Natural killer cell (primary cell): ENCODE results near the gene ST6GALNAC3. TPM values are rescaled to one million over a fixed set of nuclear protein-coding genes. Genes with fewer than 3 reads are reported as not detected.

Source experiments
- ATAC-seq, 3 donors: fragments of 150-1000 bp in 2 of 3; fragments of 200-7000 bp in 1 of 3; cut with Tn5 transposase; 1 replicate in 1 of 3; 2 replicates in 2 of 3; pipeline ENCODE4 v1.10.0; 2021; ENCODE audit warnings: mild to moderate bottlenecking in 2 of 3, moderate library complexity in 2 of 3
- DNase-seq, 2 donors: peaks; one replicate each; pipeline versions ENCODE4 v3.0.0 to v3.0.0-alpha.2; 2013 to 2021; ENCODE audit warnings: mixed read lengths in 1 of 2
- H3K27ac ChIP-seq: one replicate; pipeline ENCODE4 v1.5.1; 2013; ENCODE audit warnings: mild to moderate bottlenecking, low read length
- H3K27me3 ChIP-seq: one replicate; pipeline ENCODE4 v1.6.1; 2013; ENCODE audit warnings: low read length; ENCODE audit not compliant: control insufficient read depth, insufficient read depth
- H3K36me3 ChIP-seq: one replicate; pipeline ENCODE4 v1.6.1; 2013; ENCODE audit warnings: low read length; ENCODE audit not compliant: control insufficient read depth, insufficient read depth
- H3K4me1 ChIP-seq: one replicate; pipeline ENCODE4 v1.6.1; 2013; ENCODE audit warnings: low read length; ENCODE audit not compliant: control insufficient read depth, insufficient read depth
- H3K4me3 ChIP-seq: one replicate; pipeline ENCODE4 v1.5.1; 2013; ENCODE audit warnings: low read length
- H3K9me3 ChIP-seq: one replicate; pipeline ENCODE4 v1.6.1; 2013; ENCODE audit warnings: low read length; ENCODE audit not compliant: control insufficient read depth, insufficient read depth
- H3K27ac Mint-ChIP-seq, 2 donors: one replicate each; pipeline ENCODE4 v1.8.0; 2022; ENCODE audit warnings: mild to moderate bottlenecking in 2 of 2, mixed read lengths in 2 of 2, moderate library complexity in 1 of 2
- H3K27me3 Mint-ChIP-seq, 2 donors: one replicate each; pipeline ENCODE4 v1.8.0; 2022; ENCODE audit warnings: low read depth in 2 of 2, mixed read lengths in 2 of 2
- H3K36me3 Mint-ChIP-seq: one replicate; pipeline ENCODE4 v1.8.0; 2022; ENCODE audit warnings: mixed read lengths
- H3K4me1 Mint-ChIP-seq, 2 donors: one replicate each; pipeline ENCODE4 v1.8.0; 2022; ENCODE audit warnings: mixed read lengths in 2 of 2
- H3K4me3 Mint-ChIP-seq: one replicate; pipeline ENCODE4 v1.8.0; 2022; ENCODE audit warnings: mild to moderate bottlenecking, moderate library complexity, mixed read lengths
- H3K9me3 Mint-ChIP-seq, 2 donors: one replicate each; pipeline ENCODE4 v1.8.0; 2022; ENCODE audit warnings: mixed read lengths in 2 of 2
- WGBS: methylation state at CpG from one replicate; pipeline ENCODE4 v1.1.7; 2013; ENCODE audit warnings: missing lambda C conversion rate; ENCODE audit not compliant: insufficient coverage; 5-methylcytosine and 5-hydroxymethylcytosine counted together
- intact Hi-C: fragments of 100-400 bp; cut with micrococcal nuclease; formaldehyde crosslinking; loops from one replicate; pipeline ENCODE4 v1.14.2; 2022
- total RNA-seq, 4 donors: library from RNA; stranded (reverse); fragments of 120-200 nt in 1 of 4; gene quantifications; one replicate each; pipeline versions ENCODE4 v1.2.3 to v1.2.4, GENCODE V29; 2013 to 2022
- TF ChIP-seq, protein P1 (sequence below): fragments of 200-600 bp; IDR thresholded peaks from one replicate; pipeline ENCODE4 v1.8.0; 2022; ENCODE audit warnings: antibody characterized with exemption

Gene ST6GALNAC3
- total RNA-seq, 3 donors from 2014 or later (not counting 1 experiment from before 2014, with no cell fraction given): not detected

GRCh38 chr1:76669624-76670315 lies 595.2 kb downstream of the ST6GALNAC3 start:
- no peak for DNase-seq
- H3K27me3 ChIP-seq: no peaks in the 10 kb centered on the region
- Mint-ChIP-seq H3K4me3 (no peak overlapping the region), H3K36me3 (no peaks in the 10 kb centered on the region), H3K27me3 (no peaks in the 10 kb centered on the region), H3K27ac (no peak overlapping the region), H3K4me1 (no peaks in the 10 kb centered on the region), H3K9me3 (peaks cover 0 to 4% of the 10 kb centered on the region in 2 donors)
- H3K27ac ChIP-seq: no peak overlapping the region
- no peak for ATAC-seq
- H3K4me1 ChIP-seq: no peaks in the 10 kb centered on the region
- intact Hi-C loops: no loop called here
- TF ChIP-seq, protein P1, sequence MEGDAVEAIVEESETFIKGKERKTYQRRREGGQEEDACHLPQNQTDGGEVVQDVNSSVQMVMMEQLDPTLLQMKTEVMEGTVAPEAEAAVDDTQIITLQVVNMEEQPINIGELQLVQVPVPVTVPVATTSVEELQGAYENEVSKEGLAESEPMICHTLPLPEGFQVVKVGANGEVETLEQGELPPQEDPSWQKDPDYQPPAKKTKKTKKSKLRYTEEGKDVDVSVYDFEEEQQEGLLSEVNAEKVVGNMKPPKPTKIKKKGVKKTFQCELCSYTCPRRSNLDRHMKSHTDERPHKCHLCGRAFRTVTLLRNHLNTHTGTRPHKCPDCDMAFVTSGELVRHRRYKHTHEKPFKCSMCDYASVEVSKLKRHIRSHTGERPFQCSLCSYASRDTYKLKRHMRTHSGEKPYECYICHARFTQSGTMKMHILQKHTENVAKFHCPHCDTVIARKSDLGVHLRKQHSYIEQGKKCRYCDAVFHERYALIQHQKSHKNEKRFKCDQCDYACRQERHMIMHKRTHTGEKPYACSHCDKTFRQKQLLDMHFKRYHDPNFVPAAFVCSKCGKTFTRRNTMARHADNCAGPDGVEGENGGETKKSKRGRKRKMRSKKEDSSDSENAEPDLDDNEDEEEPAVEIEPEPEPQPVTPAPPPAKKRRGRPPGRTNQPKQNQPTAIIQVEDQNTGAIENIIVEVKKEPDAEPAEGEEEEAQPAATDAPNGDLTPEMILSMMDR: no peak
- no peak overlapping the region for H3K4me3 ChIP-seq
- peaks cover 4% of the 10 kb centered on the region for H3K9me3 ChIP-seq
- H3K36me3 ChIP-seq: no peaks in the 10 kb centered on the region
- 84% methylated on average over 3 of the region's 3 CpGs for WGBS

DNA sequence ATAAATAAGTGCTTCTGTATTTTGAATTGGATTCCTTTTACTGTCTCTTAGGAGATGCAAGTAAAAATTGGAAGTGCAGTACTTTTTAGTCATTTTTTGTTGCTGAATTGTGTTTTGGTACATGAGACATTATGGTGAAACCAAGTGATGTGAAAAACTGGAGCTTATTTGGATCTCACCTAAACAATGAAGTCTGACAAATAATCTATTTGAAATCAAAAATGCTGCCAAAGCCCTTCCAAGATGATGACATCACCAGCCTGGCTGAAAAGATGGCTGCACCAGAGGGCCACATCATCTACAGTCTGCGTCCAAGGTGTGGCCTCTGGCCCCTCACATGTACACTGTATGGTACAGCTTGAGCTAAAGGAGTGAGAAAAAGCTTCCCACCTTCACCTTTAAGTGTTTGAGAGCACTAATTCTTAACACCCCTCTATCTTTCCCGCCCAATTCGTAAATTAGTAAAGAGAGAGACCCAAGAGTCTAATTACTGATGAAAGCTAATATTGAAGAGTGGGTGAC lies 600.2 kb downstream of the ST6GALNAC3 start:
- Mint-ChIP-seq H3K27me3 (no peaks in the 10 kb centered on the region), H3K36me3 (no peaks in the 10 kb centered on the region), H3K4me3 (no peak overlapping the region), H3K4me1 (no peaks in the 10 kb centered on the region), H3K9me3 (peaks cover 0 to 6% of the 10 kb centered on the region in 2 donors), H3K27ac (no peak overlapping the region)
- no peak for ATAC-seq
- Histone ChIP-seq H3K4me1 (no peaks in the 10 kb centered on the region), H3K4me3 (no peak overlapping the region), H3K27ac (no peak overlapping the region), H3K9me3 (peaks cover 4% of the 10 kb centered on the region), H3K36me3 (no peaks in the 10 kb centered on the region), H3K27me3 (no peaks in the 10 kb centered on the region)
- no peak for DNase-seq
- TF ChIP-seq, protein P1: no peak
- WGBS: 78% methylated on average over 1 of the region's 3 CpGs
- intact Hi-C loops: no loop called here

DNA sequence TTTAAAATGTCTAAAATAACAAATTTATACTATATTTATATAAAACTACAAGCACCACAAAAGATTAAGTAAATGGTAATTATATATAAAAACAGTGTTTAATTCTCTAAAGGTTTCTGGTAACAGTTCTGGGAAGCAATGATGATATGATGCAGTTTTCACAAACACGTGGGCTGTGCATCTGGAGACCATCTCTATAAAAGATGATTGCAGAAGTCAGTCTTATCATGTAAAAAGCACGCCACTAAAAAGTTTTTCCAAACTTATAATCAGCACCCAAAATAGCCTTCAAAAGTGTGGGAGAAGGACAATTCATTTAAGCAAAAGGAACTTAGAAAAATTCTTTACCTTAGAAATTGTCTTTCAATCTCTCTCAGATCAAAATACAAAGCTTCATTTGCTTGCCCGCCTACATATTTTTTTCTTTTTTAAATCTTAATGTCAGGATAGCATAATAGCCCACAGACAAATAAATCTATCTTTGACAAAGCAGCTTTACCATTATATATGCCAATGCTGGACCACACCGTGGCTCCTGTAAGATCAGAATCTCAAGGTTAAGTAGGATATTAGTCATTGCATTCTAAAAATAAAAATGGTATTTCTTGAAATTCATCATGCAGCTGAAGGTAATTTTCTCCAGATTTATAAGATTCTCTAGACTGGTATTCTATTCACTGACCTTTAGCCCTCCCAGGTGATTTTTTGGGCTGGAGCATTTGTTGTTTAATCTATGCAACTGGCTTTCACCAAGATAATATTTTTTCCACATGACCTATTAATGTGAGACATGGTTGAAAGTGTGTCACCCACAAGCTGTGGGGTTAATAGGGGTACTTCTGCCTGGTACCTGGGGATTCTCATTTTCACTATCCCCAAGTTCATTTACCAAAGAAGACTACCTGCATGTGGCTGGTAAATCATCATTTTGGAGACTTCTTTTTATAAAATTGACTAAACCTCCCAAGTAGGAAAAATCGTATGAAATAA lies 603.2 kb downstream of the ST6GALNAC3 start:
- H3K4me3 Mint-ChIP-seq: no peak overlapping the region
- Histone ChIP-seq H3K36me3 (no peaks in the 10 kb centered on the region), H3K4me3 (no peak overlapping the region), H3K27ac (no peak overlapping the region), H3K4me1 (no peaks in the 10 kb centered on the region), H3K27me3 (no peaks in the 10 kb centered on the region), H3K9me3 (no peaks in the 10 kb centered on the region)
- H3K27ac Mint-ChIP-seq: no peak overlapping the region
- intact Hi-C loops: no loop called here
- no peak for DNase-seq
- no peaks in the 10 kb centered on the region for H3K27me3 Mint-ChIP-seq
- TF ChIP-seq, protein P1: no peak
- H3K9me3 Mint-ChIP-seq: peaks cover 0 to 2% of the 10 kb centered on the region in 2 donors
- no peaks in the 10 kb centered on the region for H3K4me1 Mint-ChIP-seq
- WGBS: 91% methylated on average over 3 of the region's 5 CpGs
- no peaks in the 10 kb centered on the region for H3K36me3 Mint-ChIP-seq
- no peak for ATAC-seq
